Naive thymus-derived CD4-positive, alpha-beta T cell (primary cell): ENCODE data around the gene TBXA2R. TPM values are rescaled to one million over a fixed set of nuclear protein-coding genes. Genes with fewer than 3 reads are reported as not detected.
A peak's percentile ranks its signal among the peaks of the same experiment; 100 is the strongest.

Source experiments
- ATAC-seq: fragments of 150-1000 bp; cut with Tn5 transposase; 2 replicates; pipeline ENCODE4 v1.10.0; 2021; ENCODE audit warnings: mild to moderate bottlenecking, moderate library complexity
- CTCF ChIA-PET: fragments of 350-600 bp; sonication (Branson Sonifier 250); formaldehyde crosslinking; loops from one replicate; lab custom pipeline; 2021; ENCODE audit warnings: antibody characterized with exemption; lab: Charles Lee
- POLR2A ChIA-PET: fragments of 350-600 bp; sonication (Branson Sonifier 250); formaldehyde crosslinking; loops from one replicate; lab custom pipeline; 2021; ENCODE audit warnings: antibody characterized with exemption, inconsistent platforms; lab: Charles Lee
- DNase-seq, 9 donors: peaks; one replicate each; pipeline versions ENCODE4 v3.0.0 to v3.0.0-alpha.2; 2020 to 2022; ENCODE audit warnings: mixed read lengths in 1 of 9
- H3K27ac ChIP-seq: one replicate; pipeline ENCODE4 v1.7.0; 2013; ENCODE audit warnings: mild to moderate bottlenecking, low read depth, low read length, moderate library complexity
- H3K27me3 ChIP-seq, 2 donors: one replicate each; pipeline ENCODE4 v1.7.0; 2013; ENCODE audit warnings: low read length in 2 of 2, mild to moderate bottlenecking in 2 of 2, moderate library complexity in 2 of 2; ENCODE audit not compliant: control insufficient read depth in 2 of 2, insufficient read depth in 2 of 2
- H3K36me3 ChIP-seq, 3 experiments: 1 replicate in 2 of 3; 2 replicates in 1 of 3; pipeline ENCODE4 v1.7.0; 2013; ENCODE audit warnings: low read length in 3 of 3, mild to moderate bottlenecking in 3 of 3, moderate library complexity in 1 of 3; ENCODE audit not compliant: insufficient read depth in 3 of 3, control insufficient read depth in 2 of 3
- H3K4me1 ChIP-seq, 2 donors: one replicate each; pipeline ENCODE4 v1.7.0; 2013; ENCODE audit warnings: low read length in 2 of 2, mild to moderate bottlenecking in 2 of 2, moderate library complexity in 1 of 2; ENCODE audit not compliant: control insufficient read depth in 2 of 2, insufficient read depth in 2 of 2
- H3K4me3 ChIP-seq: 2 replicates; pipeline ENCODE4 v1.7.0; 2013; ENCODE audit warnings: mild to moderate bottlenecking, low read length
- H3K9me3 ChIP-seq, 3 experiments: 1 replicate in 2 of 3; 2 replicates in 1 of 3; pipeline ENCODE4 v1.7.0; 2013; ENCODE audit warnings: low read length in 3 of 3; ENCODE audit not compliant: control insufficient read depth in 2 of 3
- H3K27ac Mint-ChIP-seq, 9 donors: one replicate each; pipeline ENCODE4 v1.8.0; 2020 to 2022; ENCODE audit warnings: mixed read lengths in 9 of 9, mild to moderate bottlenecking in 8 of 9, moderate library complexity in 5 of 9, inconsistent platforms in 2 of 9
- H3K27me3 Mint-ChIP-seq, 5 donors: one replicate each; pipeline ENCODE4 v1.8.0; 2021 to 2022; ENCODE audit warnings: mixed read lengths in 5 of 5, mild to moderate bottlenecking in 1 of 5
- H3K36me3 Mint-ChIP-seq, 5 donors: one replicate each; pipeline ENCODE4 v1.8.0; 2020 to 2022; ENCODE audit warnings: mixed read lengths in 5 of 5, mild to moderate bottlenecking in 3 of 5, inconsistent platforms in 1 of 5
- H3K4me1 Mint-ChIP-seq, 7 donors: one replicate each; pipeline ENCODE4 v1.8.0; 2020 to 2022; ENCODE audit warnings: mixed read lengths in 7 of 7, mild to moderate bottlenecking in 3 of 7, inconsistent platforms in 1 of 7
- H3K4me3 Mint-ChIP-seq, 10 donors: one replicate each; pipeline ENCODE4 v1.8.0; 2020 to 2022; ENCODE audit warnings: mild to moderate bottlenecking in 10 of 10, mixed read lengths in 10 of 10, moderate library complexity in 6 of 10, inconsistent platforms in 2 of 10
- H3K9me3 Mint-ChIP-seq, 11 donors: one replicate each; pipeline ENCODE4 v1.8.0; 2020 to 2022; ENCODE audit warnings: mixed read lengths in 11 of 11, mild to moderate bottlenecking in 4 of 11, inconsistent platforms in 1 of 11, moderate library complexity in 1 of 11
- intact Hi-C, 2 donors: fragments of 100-400 bp; cut with micrococcal nuclease; formaldehyde crosslinking; loops; one replicate each; pipeline ENCODE4 v1.15.1; 2023
- polyA plus RNA-seq, 2 donors: library from polyadenylated mRNA; unstranded; fragments of 300-500 nt; fragmentation: Illumina TruSeq; gene quantifications; one replicate each; pipeline ENCODE4 v1.2.3, GENCODE V29; 2021
- total RNA-seq, 6 experiments: library from RNA in 5 of 6; stranded (reverse) in 5 of 6; gene quantifications; 1 replicate in 5 of 6; 2 replicates in 1 of 6; pipeline ENCODE4 v1.2.3 and lab custom pipeline; 2021 to 2026

The TBXA2R gene
- total and polyA plus RNA-seq, 7 experiments from 2014 or later: 0.73 to 9.0 (median 5.1) TPM

GRCh38 chr19:3573858-3574637, 32.6 kb downstream of the TBXA2R start:
- ChIA-PET POLR2A (interaction anchor here (0.5 to 1.9 kb wide), 7 partner anchors 11 to 188 kb away, joined by 3 to 9 read pairs (median 3); partner anchors contain the start of genes GIPC3, MFSD12 and MRPL54), CTCF (interaction anchor here (0.6 to 1.1 kb wide), 2 partner anchors 29 to 114 kb away, joined by 4 read pairs; no protein-coding TSS in a partner anchor)
- H3K27ac ChIP-seq: peak overlapping the region; percentile 74

GRCh38 chr19:3573162-3573857, 33.4 kb downstream of the TBXA2R start:
- Mint-ChIP-seq H3K36me3 (peaks cover 0 to 8% (median 6%) of the 10 kb centered on the region in 5 donors), H3K27ac (peak overlapping the region in 3 of 9 donors; percentile 52 to 80 (median 58)), H3K27me3 (no peaks in the 10 kb centered on the region), H3K9me3 (no peaks in the 10 kb centered on the region), H3K4me3 (peak overlapping the region; percentile 49 to 91 (median 81)), H3K4me1 (peaks cover 11 to 29% (median 14%) of the 10 kb centered on the region in 7 donors)
- Histone ChIP-seq H3K4me1 (peaks cover 12 to 13% of the 10 kb centered on the region in 2 donors), H3K27me3 (no peaks in the 10 kb centered on the region), H3K36me3 (peaks cover 0 to 12% (median 4%) of the 10 kb centered on the region in 3 experiments), H3K9me3 (no peaks in the 10 kb centered on the region), H3K4me3 (peak overlapping the region; percentile 71), H3K27ac (peak overlapping the region; percentile 74)
- no peak for ATAC-seq
- ChIA-PET CTCF (interaction anchor here (0.6 to 1.1 kb wide), 2 partner anchors 29 to 115 kb away, joined by 4 read pairs; no protein-coding TSS in a partner anchor), POLR2A (interaction anchor here (0.6 to 1.9 kb wide), 5 partner anchors 12 to 189 kb away, joined by 3 to 9 read pairs (median 5); partner anchors contain the start of genes GIPC3, MFSD12 and MRPL54)
- peak in 1 of 9 donors; percentile 20 for DNase-seq
- intact Hi-C loops: loop anchor here (1.0 to 5.0 kb wide), 3 partner anchors 34 to 189 kb away; partner anchors contain the start of genes MRPL54 (in 2 of the 2), FZR1 (in 1 of the 2) and TBXA2R (in 1 of the 2)

More at GRCh38 chr19:3573858-3574637, 32.6 kb downstream of the TBXA2R start:
- intact Hi-C loops: loop anchor here (1.0 to 5.0 kb wide), 3 partner anchors 33 to 189 kb away; partner anchors contain the start of genes MRPL54 (in 2 of the 2), FZR1 (in 1 of the 2) and TBXA2R (in 1 of the 2)
- Mint-ChIP-seq H3K4me1 (peaks cover 11 to 29% (median 14%) of the 10 kb centered on the region in 7 donors), H3K4me3 (peak overlapping the region; percentile 49 to 91 (median 81)), H3K27me3 (no peaks in the 10 kb centered on the region), H3K27ac (peak overlapping the region in 6 of 9 donors; percentile 36 to 83 (median 62)), H3K9me3 (no peaks in the 10 kb centered on the region), H3K36me3 (peaks cover 0 to 8% (median 6%) of the 10 kb centered on the region in 5 donors)
- H3K36me3 ChIP-seq: peaks cover 0 to 15% (median 4%) of the 10 kb centered on the region in 3 experiments
- peak overlapping the region; percentile 71 for H3K4me3 ChIP-seq
- H3K27me3 ChIP-seq: no peaks in the 10 kb centered on the region
- H3K9me3 ChIP-seq: no peaks in the 10 kb centered on the region
- ATAC-seq (peak; percentile 54), DNase-seq (peak; percentile 59 to 93 (median 67))
- H3K4me1 ChIP-seq: peaks cover 12 to 13% of the 10 kb centered on the region in 2 donors

- H3K27ac ChIP-seq: peak within 1 kb of the TSS; percentile 74
- ChIA-PET POLR2A (interaction anchor here (1.4 kb wide), 1 partner anchor 190 kb away, joined by 3 read pairs; the partner anchor contains the start of gene MRPL54), CTCF (no interaction called here)
- peak within 1 kb of the TSS in 8 of 9 donors; percentile 46 to 84 (median 73) for H3K27ac Mint-ChIP-seq
- no peak for DNase-seq
- peaks cover 0 to 12% (median 4%) of the 10 kb centered on the region in 3 experiments for H3K36me3 ChIP-seq
- H3K27me3 Mint-ChIP-seq: no peaks in the 10 kb centered on the region
- ATAC-seq: peak; percentile 0
- H3K9me3 ChIP-seq: no peaks in the 10 kb centered on the region
- H3K36me3 Mint-ChIP-seq: peaks cover 0 to 8% (median 6%) of the 10 kb centered on the region in 5 donors
- peak within 1 kb of the TSS; percentile 75 for H3K4me3 ChIP-seq
- H3K4me3 Mint-ChIP-seq: peak within 1 kb of the TSS; percentile 72 to 91 (median 82)
- peaks cover 11 to 29% (median 14%) of the 10 kb centered on the region in 7 donors for H3K4me1 Mint-ChIP-seq
- no peaks in the 10 kb centered on the region for H3K27me3 ChIP-seq
- H3K9me3 Mint-ChIP-seq: no peaks in the 10 kb centered on the region
- peaks cover 12 to 13% of the 10 kb centered on the region in 2 donors for H3K4me1 ChIP-seq
- intact Hi-C loops: loop anchor here (1.0 to 5.0 kb wide), 6 partner anchors 13 to 190 kb away; partner anchors contain the start of genes FZR1 (in 2 of the 2), MFSD12 (in 2 of the 2), MRPL54 (in 2 of the 2) and TBXA2R (in 1 of the 2)
Observed at GRCh38 chr19:3572855-3573161, 33.9 kb downstream of the TBXA2R start, which contains the start of gene HMG20B. Gene HMG20B, plus strand, starts transcription at chr19:3572944. Its CDS starts 366 bp downstream, at chr19:3573310.

- Mint-ChIP-seq H3K4me1 (peaks cover 11 to 29% (median 14%) of the 10 kb centered on the region in 7 donors), H3K4me3 (peak overlapping the region; percentile 72 to 91 (median 82)), H3K27ac (peak overlapping the region in 8 of 9 donors; percentile 30 to 84 (median 61)), H3K9me3 (no peaks in the 10 kb centered on the region), H3K27me3 (no peaks in the 10 kb centered on the region), H3K36me3 (peaks cover 0 to 8% (median 6%) of the 10 kb centered on the region in 5 donors)
- POLR2A ChIA-PET: interaction anchor here (3.0 kb wide), 1 partner anchor 15 kb away, joined by 15 read pairs; the partner anchor contains the start of gene MFSD12
- Histone ChIP-seq H3K4me1 (peaks cover 12 to 13% of the 10 kb centered on the region in 2 donors), H3K4me3 (peak overlapping the region; percentile 75), H3K9me3 (no peaks in the 10 kb centered on the region), H3K36me3 (peaks cover 0 to 12% (median 4%) of the 10 kb centered on the region in 3 experiments), H3K27me3 (no peaks in the 10 kb centered on the region), H3K27ac (peak overlapping the region; percentile 62)
- ATAC-seq (peak; percentile 96), DNase-seq (peak; percentile 94 to 99 (median 98))
- CTCF ChIA-PET: no interaction called here
- intact Hi-C loops: loop anchor here (1.0 to 5.0 kb wide), 6 partner anchors 14 to 191 kb away; partner anchors contain the start of genes MFSD12 (in 2 of the 2), MRPL54 (in 2 of the 2), FZR1 (in 1 of the 2) and TBXA2R (in 1 of the 2)
Observed at GRCh38 chr19:3572132-3572854, 34.4 kb downstream of the TBXA2R start.

GRCh38 chr19:3570606-3571011, 36.1 kb downstream of the TBXA2R start:
- no peak overlapping the region for H3K27ac Mint-ChIP-seq
- POLR2A ChIA-PET: interaction anchor here (3.0 kb wide), 1 partner anchor 13 kb away, joined by 15 read pairs; the partner anchor contains the start of gene MFSD12
- Histone ChIP-seq H3K27ac (no peak overlapping the region), H3K4me3 (no peak overlapping the region), H3K9me3 (no peaks in the 10 kb centered on the region), H3K27me3 (no peaks in the 10 kb centered on the region), H3K4me1 (peaks cover 12 to 13% of the 10 kb centered on the region in 2 donors), H3K36me3 (peaks cover 0 to 8% (median 0%) of the 10 kb centered on the region in 3 experiments)
- H3K36me3 Mint-ChIP-seq: peaks cover 0 to 8% (median 6%) of the 10 kb centered on the region in 5 donors
- DNase-seq (no peak), ATAC-seq (no peak)
- H3K4me1 Mint-ChIP-seq: peaks cover 11 to 29% (median 14%) of the 10 kb centered on the region in 7 donors
- intact Hi-C loops: loop anchor here in 1 of 2 donors (5.0 kb wide), 1 partner anchor 37 kb away; the partner anchor contains the start of gene TBXA2R
- H3K4me3 Mint-ChIP-seq: no peak overlapping the region
- H3K9me3 Mint-ChIP-seq: no peaks in the 10 kb centered on the region
- no peaks in the 10 kb centered on the region for H3K27me3 Mint-ChIP-seq
- CTCF ChIA-PET: interaction anchor here (0.6 kb wide), 1 partner anchor 100 kb away, joined by 3 read pairs; no protein-coding TSS in a partner anchor
